Kidney tubule cell (primary cell): ENCODE results near the gene FAM180B.
"Not testable (repeated sequence)": the region's sequence is repeated elsewhere in the genome, so short reads cannot be mapped to it uniquely, and the experiment has no call there.

Experiments used
- DNase-seq: peaks from one replicate; pipeline ENCODE4 v3.0.0-alpha.2; 2018; ENCODE audit warnings: low spot score

The FAM180B gene, protein sequence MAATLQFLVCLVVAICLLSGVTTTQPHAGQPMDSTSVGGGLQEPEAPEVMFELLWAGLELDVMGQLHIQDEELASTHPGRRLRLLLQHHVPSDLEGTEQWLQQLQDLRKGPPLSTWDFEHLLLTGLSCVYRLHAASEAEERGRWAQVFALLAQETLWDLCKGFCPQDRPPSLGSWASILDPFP

DNA sequence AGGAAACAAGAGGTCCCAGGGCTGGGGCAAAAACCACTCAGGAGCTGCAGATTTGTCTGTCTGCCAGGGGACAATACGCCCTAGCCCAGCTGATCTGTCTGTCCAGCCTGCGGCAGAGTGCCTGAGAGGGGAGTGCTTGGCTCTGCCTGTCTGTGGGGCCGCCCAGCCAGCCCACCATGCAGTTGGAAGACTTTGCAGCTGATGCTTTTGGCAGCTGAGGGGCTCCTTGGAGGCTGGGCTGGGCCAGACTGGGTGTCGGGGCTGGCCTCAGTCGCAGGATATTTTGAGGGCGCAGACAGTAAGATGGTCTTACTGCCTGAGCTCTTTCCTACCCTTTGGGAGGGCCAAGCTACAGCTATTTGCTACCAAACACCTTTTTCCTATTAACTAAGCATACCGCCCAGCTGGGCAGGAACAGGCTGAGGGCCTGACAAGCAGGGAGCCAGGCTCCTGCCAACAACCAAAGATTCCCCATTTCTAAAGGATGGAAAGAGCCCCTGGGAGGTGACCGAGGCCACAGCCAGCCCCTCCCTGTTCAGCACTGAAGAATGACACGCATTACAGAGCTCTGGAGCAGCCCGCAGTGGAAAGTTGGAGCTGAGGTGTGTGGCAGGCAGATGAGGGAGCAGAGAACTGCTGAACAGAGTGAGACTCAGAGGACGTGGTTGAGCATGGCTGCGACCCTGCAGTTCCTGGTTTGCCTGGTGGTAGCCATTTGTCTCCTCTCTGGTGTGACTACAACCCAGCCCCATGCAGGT is at the start of gene FAM180B:
Gene FAM180B, plus strand, starts transcription at position 581 of the 758 bp plus-strand sequence. Its CDS starts 91 bp downstream, at position 672.
- DNase-seq: no peak

- no peak for DNase-seq
Measured at GRCh38 chr11:47536915-47537314, 49.6 kb upstream of the FAM180B start.

- peak; percentile 71 for DNase-seq
Measured at GRCh38 chr11:47538741-47539565, 47.5 kb upstream of the FAM180B start.

DNA sequence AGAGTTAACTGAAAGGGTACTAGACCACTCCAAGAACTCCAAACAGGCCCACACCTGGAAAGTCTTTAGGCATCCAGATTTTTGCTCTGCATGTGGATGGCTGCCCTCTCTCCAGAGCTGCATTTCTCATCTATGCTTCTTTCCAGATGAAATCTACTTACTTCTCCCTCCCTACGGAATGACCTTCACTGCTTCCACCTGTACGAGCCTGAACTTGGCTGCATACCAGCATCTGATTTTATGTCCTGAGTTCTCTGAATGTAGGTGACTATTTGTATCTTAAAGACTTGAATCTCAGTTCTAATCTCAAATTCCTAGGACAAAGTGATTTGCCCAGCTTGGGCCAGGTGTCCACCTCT is 46.8 kb upstream of the FAM180B start:
- no peak for DNase-seq

GRCh38 chr11:47541070-47541469 is 45.4 kb upstream of the FAM180B start:
- no peak for DNase-seq

DNA sequence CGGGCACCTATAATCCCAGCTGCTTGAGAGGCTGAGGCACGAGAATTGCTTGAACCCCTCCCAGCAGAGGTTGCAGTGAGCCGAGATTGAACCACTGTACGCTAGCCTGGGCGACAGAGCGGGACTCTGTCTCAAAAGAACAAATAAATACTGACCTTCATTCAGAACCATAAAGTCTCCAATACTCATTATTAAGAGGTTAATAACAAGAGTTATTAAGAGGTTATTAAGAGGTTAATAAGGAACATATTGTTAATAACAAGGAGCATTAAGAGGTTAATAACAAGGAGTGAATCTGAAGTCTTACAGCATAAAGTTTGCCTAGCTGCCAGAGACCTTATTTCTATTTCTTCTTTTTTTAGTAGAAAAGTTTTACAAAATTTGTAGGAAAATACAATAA is 41.2 kb upstream of the FAM180B start:
- no peak for DNase-seq

DNA sequence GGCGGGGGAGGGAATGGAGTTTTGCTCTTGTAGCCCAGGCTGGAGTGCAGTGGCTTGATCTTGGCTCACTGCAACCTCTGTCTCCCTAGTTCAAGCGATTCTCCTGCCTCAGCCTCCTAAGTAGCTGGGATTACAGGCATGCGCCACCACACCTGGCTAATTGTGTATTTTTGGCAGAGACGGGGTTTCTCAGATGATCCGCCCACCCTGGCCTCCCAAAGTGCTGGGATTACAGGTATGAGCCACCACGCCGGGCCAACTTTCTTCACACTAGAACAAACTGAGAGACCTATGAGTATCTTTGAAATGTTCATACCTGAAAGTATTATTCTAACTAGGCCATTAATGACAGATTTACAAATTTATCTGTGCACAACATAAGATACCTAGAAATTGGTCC is 40.2 kb upstream of the FAM180B start:
- not testable (repeated sequence) for DNase-seq

- DNase-seq: peak; percentile 51
Measured at GRCh38 chr11:47550288-47551047, 36.0 kb upstream of the FAM180B start.

DNA sequence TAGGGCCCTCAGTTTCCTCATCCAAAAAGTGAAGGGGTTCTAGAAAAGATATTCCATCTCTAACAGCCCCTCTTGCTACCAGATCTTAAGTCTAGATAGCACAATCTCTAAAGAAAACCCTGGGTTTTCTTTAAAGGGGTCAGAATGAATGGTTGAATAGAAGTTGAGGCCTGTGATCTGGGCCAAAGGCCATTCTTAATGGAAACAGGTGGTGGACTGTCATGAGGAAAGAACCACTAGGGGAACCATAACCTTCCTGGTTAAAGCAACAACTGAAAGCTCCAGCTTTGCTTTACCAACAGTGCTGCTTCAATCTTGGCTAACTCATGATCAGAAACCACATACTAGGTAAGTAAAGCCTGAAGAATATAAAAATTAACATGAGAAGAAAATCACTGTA is 35.4 kb upstream of the FAM180B start:
- peak; percentile 51 for DNase-seq

- DNase-seq: peak; percentile 59
Measured at GRCh38 chr11:47552056-47552565, 34.4 kb upstream of the FAM180B start.

GRCh38 chr11:47552566-47553405 is 33.7 kb upstream of the FAM180B start, which contains the start of gene CELF1:
Gene CELF1, minus strand, starts transcription at chr11:47553132. Its CDS starts 53,609 bp downstream, at chr11:47499523.
- peak; percentile 92 for DNase-seq

GRCh38 chr11:47553406-47553743 is 33.1 kb upstream of the FAM180B start:
- DNase-seq: no peak

GRCh38 chr11:47557004-47557403 is 29.5 kb upstream of the FAM180B start:
- not testable (repeated sequence) for DNase-seq

- DNase-seq: no peak
Measured at GRCh38 chr11:47558695-47559094, 27.8 kb upstream of the FAM180B start.

DNA sequence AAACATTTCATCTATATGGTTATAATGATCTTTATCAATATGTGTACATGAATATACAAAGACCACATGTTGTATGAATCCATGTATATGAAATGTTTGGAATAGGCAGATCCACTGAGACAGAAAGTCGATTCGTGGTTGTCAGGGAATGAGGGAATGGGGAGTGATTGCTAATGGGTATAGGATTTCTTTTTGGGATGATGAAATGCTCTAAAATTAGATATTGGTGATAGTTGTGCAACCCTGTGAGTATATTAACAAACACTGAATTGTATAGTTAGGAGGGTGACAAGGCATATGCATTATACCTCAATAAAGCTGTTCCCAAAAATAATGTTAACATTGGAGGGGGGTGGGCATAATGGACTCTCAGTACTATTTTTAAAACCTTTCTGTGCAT is 26.1 kb upstream of the FAM180B start:
- DNase-seq: no peak

- DNase-seq: not testable (repeated sequence)
Measured at GRCh38 chr11:47562393-47562792, 24.1 kb upstream of the FAM180B start.

DNA sequence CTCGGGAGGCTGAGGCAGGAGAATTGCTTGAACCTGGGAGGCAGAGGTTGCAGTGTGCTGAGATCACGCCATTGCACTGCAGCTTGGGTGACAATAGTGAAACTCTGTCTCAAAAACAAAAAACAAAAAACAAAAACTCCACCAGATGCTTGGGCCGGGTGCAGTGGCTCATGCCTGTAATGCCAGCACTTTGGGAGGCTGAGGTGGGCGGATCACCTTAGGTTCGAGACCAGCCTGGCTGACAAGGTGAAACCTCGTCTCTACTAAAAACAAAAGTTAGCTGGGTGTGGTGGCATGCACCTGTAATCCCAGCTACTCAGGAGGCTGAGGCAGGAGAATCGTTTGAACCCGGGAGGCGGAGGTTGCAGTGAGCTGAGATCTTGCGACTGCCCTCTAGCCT is 22.1 kb upstream of the FAM180B start:
- DNase-seq: not testable (repeated sequence)

DNA sequence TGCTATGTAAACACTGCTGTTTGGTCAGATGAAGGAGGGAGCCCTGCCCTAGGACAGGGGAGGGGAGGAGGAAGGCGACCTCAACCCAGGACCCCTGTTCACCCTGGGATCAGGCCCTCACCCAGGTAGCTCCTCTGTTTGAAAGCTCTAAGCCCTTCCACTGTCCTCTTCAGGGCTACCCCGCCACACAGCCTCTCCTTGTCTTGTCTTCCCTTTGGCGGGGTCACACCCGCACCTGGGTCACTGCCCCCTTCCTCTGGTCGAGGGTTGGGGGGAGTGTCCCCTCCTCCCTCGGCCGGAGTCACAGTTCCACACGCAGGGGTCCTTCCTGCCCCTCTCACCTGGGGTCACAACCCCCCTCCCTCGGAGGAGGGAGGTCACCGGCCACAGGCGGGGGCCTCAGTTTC is 21.5 kb upstream of the FAM180B start:
- DNase-seq: no peak

DNA sequence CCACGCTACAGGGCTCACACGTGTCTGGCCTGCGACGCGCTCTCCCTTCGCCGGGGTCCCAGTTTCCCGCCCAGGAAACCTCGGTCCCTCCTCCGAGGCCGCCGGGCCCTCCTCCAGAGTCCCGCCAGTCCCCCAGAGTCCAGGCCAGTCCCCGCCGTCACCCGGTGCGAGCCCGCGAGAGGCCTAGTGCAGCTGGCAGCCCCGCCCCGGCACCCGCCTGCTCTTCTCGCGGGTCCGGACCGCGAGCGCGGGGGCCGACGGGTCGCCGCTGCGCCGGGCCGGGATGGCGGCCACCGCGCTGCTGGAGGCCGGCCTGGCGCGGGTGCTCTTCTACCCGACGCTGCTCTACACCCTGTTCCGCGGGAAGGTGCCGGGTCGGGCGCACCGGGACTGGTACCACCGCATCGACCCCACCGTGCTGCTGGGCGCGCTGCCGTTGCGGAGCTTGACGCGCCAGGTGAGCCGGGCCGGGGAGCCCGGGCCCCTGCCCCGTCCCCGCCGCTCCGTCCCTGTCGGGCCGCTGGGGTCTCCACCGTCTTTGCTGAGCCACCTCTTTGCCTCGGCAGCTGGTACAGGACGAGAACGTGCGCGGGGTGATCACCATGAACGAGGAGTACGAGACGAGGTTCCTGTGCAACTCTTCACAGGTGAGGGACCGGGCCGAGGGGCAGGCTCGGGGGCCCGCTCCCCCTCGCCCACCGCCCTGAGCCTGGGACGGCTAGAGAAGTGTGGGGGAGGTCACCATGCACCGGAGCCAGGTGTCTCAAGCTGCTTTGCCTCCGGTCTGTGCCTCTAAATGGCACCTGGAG is 20.9 kb upstream of the FAM180B start, which contains the start of gene PTPMT1:
Gene PTPMT1, plus strand, starts transcription at position 260 of the 809 bp plus-strand sequence. Its CDS starts 24 bp downstream, at position 284.
- DNase-seq: peak; percentile 78

GRCh38 chr11:47566149-47566698 is 20.3 kb upstream of the FAM180B start:
- DNase-seq: peak; percentile 33
